BLaER1 treated with 17β-estradiol and CSF1 and Interleukin-3, amounts not matched to agents 10 nM and 100 nM (cell line): ENCODE measurements around the gene ANKRD11.

Experiments used
- H3K27ac ChIP-seq, 11 experiments: shearing (Covaris generic); formaldehyde crosslinking; 2 replicates each; pipeline ENCODE4 v1.8.1; 2022
- H3K27me3 ChIP-seq, 11 experiments: shearing (Covaris generic); formaldehyde crosslinking; 2 replicates each; pipeline ENCODE4 v1.8.1; 2022
- H3K36me3 ChIP-seq, 11 experiments: shearing (Covaris generic); formaldehyde crosslinking; 2 replicates each; pipeline ENCODE4 v1.8.1; 2022
- H3K4me1 ChIP-seq, 10 experiments: shearing (Covaris generic); formaldehyde crosslinking; 2 replicates each; pipeline ENCODE4 v1.8.1; 2022
- H3K4me2 ChIP-seq, 11 experiments: shearing (Covaris generic); formaldehyde crosslinking; 2 replicates each; pipeline ENCODE4 v1.8.1; 2022
- H3K4me3 ChIP-seq, 10 experiments: shearing (Covaris generic); formaldehyde crosslinking; 2 replicates each; pipeline ENCODE4 v1.8.1; 2022
- H3K9ac ChIP-seq, 11 experiments: shearing (Covaris generic); formaldehyde crosslinking; 2 replicates each; pipeline ENCODE4 v1.8.1; 2022
- H3K9me3 ChIP-seq, 11 experiments: shearing (Covaris generic); formaldehyde crosslinking; replicated peaks in 1 of 11; 2 replicates each; pipeline ENCODE4 v1.8.1; 2022
- H4K20me1 ChIP-seq, 11 experiments: shearing (Covaris generic); formaldehyde crosslinking; 2 replicates each; pipeline ENCODE4 v1.8.1; 2022
- Cebpa-rat ChIP-seq, 11 experiments: shearing (Covaris generic); IDR thresholded peaks; 2 replicates each; pipeline ENCODE4 v1.8.1; 2022

ANKRD11 gene

DNA sequence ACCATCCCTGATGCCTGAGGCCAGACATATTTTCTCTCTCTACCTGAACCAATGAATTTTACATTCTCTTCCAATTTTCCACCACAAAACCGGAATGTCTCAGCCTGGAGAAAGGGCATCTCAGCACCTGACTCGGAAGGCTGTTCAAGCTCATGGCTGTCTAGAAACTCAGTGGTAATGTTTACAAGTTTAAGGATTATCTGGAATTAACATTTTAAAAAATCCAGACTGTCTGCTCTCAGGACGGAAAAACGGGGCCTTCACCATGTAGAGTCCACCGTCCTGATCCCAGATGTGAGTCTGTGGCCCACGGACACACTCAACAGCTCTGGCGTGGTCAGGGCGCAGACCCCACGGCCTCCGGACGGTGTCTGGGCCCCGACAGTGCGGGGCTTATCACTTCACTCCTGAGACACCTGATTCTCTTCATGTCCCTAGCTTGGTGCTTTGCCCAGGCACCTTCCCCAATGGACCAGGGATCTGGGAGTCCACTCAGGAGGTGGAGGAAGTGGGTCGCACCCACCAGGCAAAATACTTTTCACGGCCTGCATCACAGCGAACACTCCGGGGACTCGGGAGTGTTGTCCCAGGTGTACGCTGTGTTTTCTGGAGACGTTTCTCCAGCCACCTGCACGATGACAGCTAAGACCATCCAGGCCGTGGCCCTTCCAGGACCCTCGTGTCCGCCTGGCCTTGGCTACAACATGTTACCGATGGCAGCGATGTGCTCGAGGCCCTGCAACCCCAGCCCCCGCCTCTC is 171.3 kb downstream of the ANKRD11 start:
- H4K20me1 ChIP-seq, result peaks cover 99 to 100% (median 100%) of the 10 kb centered on the region in 11 experiments
- peaks cover 13 to 58% (median 46%) of the 10 kb centered on the region in 11 experiments; a peak in 21 of 22 replicates for H3K36me3 ChIP-seq
- peak overlapping the region; percentile 77 to 98 (median 94) for H3K4me2 ChIP-seq
- H3K4me3 ChIP-seq, result peak overlapping the region in 3 of 10 experiments; percentile 43 to 61 (median 54); a peak in 7 of 20 replicates
- H3K9me3 ChIP-seq, result no peaks in the 10 kb centered on the region
- peak overlapping the region in 9 of 11 experiments; percentile 39 to 76 (median 67); a peak in 17 of 22 replicates for H3K27ac ChIP-seq
- H3K4me1 ChIP-seq, result peaks cover 89 to 100% (median 99%) of the 10 kb centered on the region in 10 experiments
- no peak for TF ChIP-seq Cebpa-rat (IDR thresholded peaks at IDR 0.05)
- no peaks in the 10 kb centered on the region for H3K27me3 ChIP-seq
- H3K9ac ChIP-seq, result peak overlapping the region; percentile 4 to 76 (median 66); a peak in 19 of 22 replicates

- no peak overlapping the region for H3K4me3 ChIP-seq
- peak overlapping the region in 7 of 11 experiments; percentile 1 to 70 (median 28); a peak in 4 of 22 replicates for H3K9ac ChIP-seq
- H3K9me3 ChIP-seq, result no peaks in the 10 kb centered on the region
- H3K4me2 ChIP-seq, result peak overlapping the region; percentile 77 to 98 (median 94)
- peaks cover 99 to 100% (median 100%) of the 10 kb centered on the region in 11 experiments for H4K20me1 ChIP-seq
- peaks cover 16 to 60% (median 48%) of the 10 kb centered on the region in 11 experiments for H3K36me3 ChIP-seq
- peak overlapping the region in 1 of 11 experiments; percentile 47; a peak in 1 of 22 replicates for H3K27ac ChIP-seq
- H3K4me1 ChIP-seq, result peaks cover 83 to 100% (median 98%) of the 10 kb centered on the region in 10 experiments
- no peaks in the 10 kb centered on the region for H3K27me3 ChIP-seq
- no peak for TF ChIP-seq Cebpa-rat (IDR thresholded peaks at IDR 0.05)
These were observed 172.0 kb downstream of the ANKRD11 start for GRCh38 chr16:89318430-89318758.

GRCh38 chr16:89317729-89318429 is 172.5 kb downstream of the ANKRD11 start:
- H3K4me1 ChIP-seq, result peaks cover 78 to 96% (median 94%) of the 10 kb centered on the region in 10 experiments
- H3K4me3 ChIP-seq, result peak overlapping the region in 1 of 10 experiments; percentile 51; a peak in 1 of 20 replicates
- H3K9ac ChIP-seq, result peak overlapping the region in 10 of 11 experiments; percentile 23 to 70 (median 38); a peak in 12 of 22 replicates
- peaks cover 21 to 63% (median 53%) of the 10 kb centered on the region in 11 experiments for H3K36me3 ChIP-seq
- H3K9me3 ChIP-seq, result no peaks in the 10 kb centered on the region
- H4K20me1 ChIP-seq, result peaks cover 100% of the 10 kb centered on the region in 11 experiments
- no peaks in the 10 kb centered on the region for H3K27me3 ChIP-seq
- peak overlapping the region in 7 of 11 experiments; percentile 8 to 60 (median 39); a peak in 7 of 22 replicates for H3K27ac ChIP-seq
- peak overlapping the region; percentile 77 to 98 (median 94) for H3K4me2 ChIP-seq
- no peak for TF ChIP-seq Cebpa-rat (IDR thresholded peaks at IDR 0.05)

GRCh38 chr16:89317101-89317671 is 173.2 kb downstream of the ANKRD11 start:
- Histone ChIP-seq H4K20me1 (peaks cover 100% of the 10 kb centered on the region in 11 experiments), H3K4me2 (peak overlapping the region; percentile 77 to 98 (median 94)), H3K9me3 (no peaks in the 10 kb centered on the region), H3K27ac (peak overlapping the region in 8 of 11 experiments; percentile 6 to 60 (median 42); a peak in 12 of 22 replicates), H3K36me3 (peaks cover 28 to 70% (median 58%) of the 10 kb centered on the region in 11 experiments), H3K4me3 (peak overlapping the region in 5 of 10 experiments; percentile 1 to 51 (median 14); a peak in 4 of 20 replicates), H3K9ac (peak overlapping the region; percentile 2 to 65 (median 35); a peak in 19 of 22 replicates), H3K4me1 (peaks cover 78 to 90% (median 87%) of the 10 kb centered on the region in 10 experiments), H3K27me3 (no peaks in the 10 kb centered on the region)
- TF ChIP-seq Cebpa-rat (IDR thresholded peaks at IDR 0.05), result no peak

DNA sequence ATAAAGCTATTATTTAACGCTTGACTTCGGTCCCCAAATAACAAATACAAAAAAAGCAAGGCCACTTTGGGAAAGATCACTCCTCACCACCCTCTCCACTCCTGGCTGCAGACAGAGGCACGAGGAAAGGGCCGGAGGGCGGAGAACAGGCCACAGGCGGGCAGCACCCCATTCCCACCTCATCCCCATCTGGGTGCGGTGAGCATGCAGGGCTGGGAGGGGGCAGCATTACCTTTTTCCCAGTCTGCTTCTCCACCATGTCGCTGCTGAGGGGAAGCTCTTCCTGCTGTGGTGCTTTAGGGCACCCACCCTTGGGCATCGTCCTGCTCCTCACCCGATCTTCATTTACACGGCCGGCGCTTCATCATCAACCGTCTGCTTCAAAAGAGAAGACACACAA is 173.7 kb downstream of the ANKRD11 start:
- Histone ChIP-seq H3K9me3 (no peaks in the 10 kb centered on the region), H3K4me2 (peak overlapping the region; percentile 77 to 98 (median 94)), H3K4me3 (peak overlapping the region in 6 of 10 experiments; percentile 1 to 51 (median 18); a peak in 9 of 20 replicates), H3K4me1 (peaks cover 78 to 86% (median 83%) of the 10 kb centered on the region in 10 experiments), H4K20me1 (peaks cover 100% of the 10 kb centered on the region in 11 experiments), H3K27me3 (no peaks in the 10 kb centered on the region), H3K36me3 (peaks cover 33 to 71% (median 63%) of the 10 kb centered on the region in 11 experiments), H3K27ac (peak overlapping the region in 8 of 11 experiments; percentile 6 to 60 (median 46); a peak in 11 of 22 replicates), H3K9ac (peak overlapping the region; percentile 2 to 65 (median 35); a peak in 18 of 22 replicates)
- no peak for TF ChIP-seq Cebpa-rat (IDR thresholded peaks at IDR 0.05)

DNA sequence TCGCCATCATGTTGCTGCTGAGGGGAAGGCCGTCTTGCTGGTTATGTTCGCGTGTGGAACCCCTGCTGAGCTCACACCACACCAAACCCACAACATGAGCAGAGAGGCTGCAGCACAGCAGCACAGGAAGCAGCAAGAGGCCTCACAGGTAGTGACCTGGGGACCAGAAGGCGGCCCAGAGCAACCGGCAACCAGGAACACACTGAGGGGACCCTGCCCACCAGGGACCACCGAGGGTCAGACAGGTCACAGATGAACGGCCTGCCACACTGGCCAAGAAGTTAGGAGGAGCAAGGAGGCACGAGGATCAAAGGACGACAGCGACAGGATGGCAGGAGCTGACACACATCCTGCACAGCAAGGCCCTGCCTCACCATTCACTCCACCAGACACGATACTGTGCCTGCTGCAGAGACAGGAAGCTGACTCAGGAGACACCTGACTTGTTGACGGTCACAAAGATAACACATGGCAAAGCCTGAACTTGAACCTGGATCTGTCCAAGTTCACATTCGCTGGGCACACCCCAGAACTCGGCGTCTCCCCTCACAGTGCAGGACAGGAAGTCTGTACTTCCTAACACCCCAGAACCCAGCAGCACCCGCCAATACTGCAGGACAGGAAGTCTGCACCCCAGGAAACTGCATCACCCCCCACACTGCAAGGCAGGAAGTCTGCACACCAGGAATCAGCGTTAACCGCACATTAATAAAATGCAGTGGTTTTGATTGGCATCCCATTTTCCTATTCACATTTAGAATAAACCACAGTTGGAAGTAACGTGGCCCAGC is 174.4 kb downstream of the ANKRD11 start:
- H3K36me3 ChIP-seq, result peaks cover 38 to 78% (median 70%) of the 10 kb centered on the region in 11 experiments
- H3K4me1 ChIP-seq, result peaks cover 75 to 85% (median 77%) of the 10 kb centered on the region in 10 experiments
- H3K27ac ChIP-seq, result peak overlapping the region in 9 of 11 experiments; percentile 18 to 60 (median 47); a peak in 15 of 22 replicates
- peak overlapping the region; percentile 77 to 98 (median 94) for H3K4me2 ChIP-seq
- peak overlapping the region in 6 of 10 experiments; percentile 1 to 51 (median 18); a peak in 8 of 20 replicates for H3K4me3 ChIP-seq
- no peak for TF ChIP-seq Cebpa-rat (IDR thresholded peaks at IDR 0.05)
- no peaks in the 10 kb centered on the region for H3K9me3 ChIP-seq
- peaks cover 100% of the 10 kb centered on the region in 11 experiments for H4K20me1 ChIP-seq
- peak overlapping the region in 9 of 11 experiments; percentile 2 to 65 (median 35); a peak in 14 of 22 replicates for H3K9ac ChIP-seq
- H3K27me3 ChIP-seq, result no peaks in the 10 kb centered on the region

GRCh38 chr16:89315271-89315670 is 175.1 kb downstream of the ANKRD11 start:
- H4K20me1 ChIP-seq, result peaks cover 100% of the 10 kb centered on the region in 11 experiments
- no peaks in the 10 kb centered on the region for H3K27me3 ChIP-seq
- peak overlapping the region in 4 of 11 experiments; percentile 23 to 40 (median 25); a peak in 3 of 22 replicates for H3K9ac ChIP-seq
- peak overlapping the region; percentile 77 to 98 (median 94); a peak in 21 of 22 replicates for H3K4me2 ChIP-seq
- H3K9me3 ChIP-seq, result no peaks in the 10 kb centered on the region
- TF ChIP-seq Cebpa-rat (IDR thresholded peaks at IDR 0.05), result no peak
- H3K27ac ChIP-seq, result peak overlapping the region in 4 of 11 experiments; percentile 44 to 60 (median 49); a peak in 8 of 22 replicates
- H3K4me3 ChIP-seq, result no peak overlapping the region
- H3K36me3 ChIP-seq, result peaks cover 44 to 84% (median 77%) of the 10 kb centered on the region in 11 experiments
- peaks cover 68 to 85% (median 72%) of the 10 kb centered on the region in 10 experiments for H3K4me1 ChIP-seq
